GM23248 (cell line): ENCODE measurements around the gene MOSPD3.

Source experiments
- EZH2 ChIP-seq: fragments of 200-600 bp; sonication (generic); IDR thresholded peaks from 2 replicates; pipeline ENCODE4 v1.6.1; 2018; ENCODE audit warnings: antibody characterized with exemption, mild to moderate bottlenecking; ENCODE audit not compliant: insufficient read depth, poor library complexity, severe bottlenecking
- EZH2phosphoT487 ChIP-seq: fragments of 200-600 bp; sonication (generic); IDR thresholded peaks from 2 replicates; pipeline ENCODE4 v1.6.1; 2018; ENCODE audit warnings: antibody characterized with exemption, moderate library complexity, mild to moderate bottlenecking, low read depth; ENCODE audit not compliant: insufficient read depth

GRCh38 chr7:100576384-100576993, 35.9 kb upstream of the MOSPD3 start:
- TF ChIP-seq EZH2 (no peak), EZH2phosphoT487 (no peak)
